Neural progenitor cell (in vitro differentiated cells): ENCODE results near the gene CYP4V2.

Experiments
- CTCF ChIP-seq: fragments of 200-600 bp; sonication (generic); IDR thresholded peaks from 2 replicates; pipeline ENCODE4 v1.5.1; 2017; ENCODE audit warnings: antibody characterized with exemption, mild to moderate bottlenecking
- EZH2 ChIP-seq: fragments of 200-600 bp; sonication (generic); IDR thresholded peaks from 2 replicates; pipeline ENCODE4 v1.6.1; 2017; ENCODE audit warnings: antibody characterized with exemption, mild to moderate bottlenecking, moderate library complexity
- EZH2phosphoT487 ChIP-seq: fragments of 200-600 bp; sonication (generic); IDR thresholded peaks from 2 replicates; pipeline ENCODE4 v1.6.1; 2017; ENCODE audit warnings: antibody characterized with exemption

GRCh38 chr4:186244835-186245234, 53.5 kb downstream of the CYP4V2 start:
- TF ChIP-seq EZH2 (no peak), CTCF (no peak), EZH2phosphoT487 (no peak)
